Ovary (tissue), 3 donors: ENCODE data around the gene CACNG6.

ENCODE experiments used
- CTCF ChIP-seq, 3 donors: fragments of 450-650 bp in 2 of 3; fragments of 200-600 bp in 1 of 3; IDR thresholded peaks; one replicate each; pipeline versions ENCODE4 v1.5.1 to v1.8.0; 2016 to 2022; ENCODE audit warnings: antibody characterized with exemption in 3 of 3, mild to moderate bottlenecking in 1 of 3
- EP300 ChIP-seq: sonication (generic); formaldehyde crosslinking; IDR thresholded peaks from one replicate; pipeline ENCODE4 v1.6.1; 2017; ENCODE audit warnings: antibody characterized with exemption
- POLR2A ChIP-seq: fragments of 450-650 bp; IDR thresholded peaks from one replicate; pipeline ENCODE4 v1.6.1; 2017; ENCODE audit warnings: antibody characterized with exemption, mild to moderate bottlenecking, moderate library complexity
- donor health status: DM: no; HTN: no; CAD: no.

GRCh38 chr19:53960187-53960586, 31.2 kb upstream of the CACNG6 start:
- TF ChIP-seq EP300: no peak
- no peak for TF ChIP-seq CTCF (IDR thresholded peaks at IDR 0.05)
- TF ChIP-seq POLR2A: no peak
